CD4-positive, alpha-beta T cell treated with Interleukin-6 for 4 hours (primary cell): ENCODE results near the gene DDI2.
"Not testable (repeated sequence)": the region's sequence is repeated elsewhere in the genome, so short reads cannot be mapped to it uniquely, and the experiment has no call there.

Source experiments
- DNase-seq: peaks from one replicate; pipeline ENCODE4 v3.0.0-alpha.2; 2020; ENCODE audit warnings: mixed read lengths

Gene DDI2

DNA sequence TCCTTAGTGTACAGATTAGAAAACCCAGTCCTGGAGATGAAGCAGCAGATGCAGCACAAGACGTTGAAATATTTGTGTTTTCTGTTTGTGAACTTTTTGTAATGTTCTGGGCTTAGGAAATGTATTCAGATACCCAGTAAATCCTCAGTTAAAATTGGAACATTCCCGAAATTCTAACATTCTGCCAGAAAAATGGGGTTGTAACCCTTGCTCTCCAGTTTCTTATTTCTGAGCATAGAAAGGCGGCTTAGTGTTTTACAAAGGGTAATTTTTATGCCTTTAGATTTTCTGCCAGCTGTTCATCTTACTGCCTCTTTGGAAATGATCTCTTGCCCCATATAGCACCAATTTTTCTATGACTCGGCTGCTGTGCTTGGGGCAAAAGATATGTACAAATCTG lies 20.6 kb downstream of the DDI2 start:
- DNase-seq = no peak

DNA sequence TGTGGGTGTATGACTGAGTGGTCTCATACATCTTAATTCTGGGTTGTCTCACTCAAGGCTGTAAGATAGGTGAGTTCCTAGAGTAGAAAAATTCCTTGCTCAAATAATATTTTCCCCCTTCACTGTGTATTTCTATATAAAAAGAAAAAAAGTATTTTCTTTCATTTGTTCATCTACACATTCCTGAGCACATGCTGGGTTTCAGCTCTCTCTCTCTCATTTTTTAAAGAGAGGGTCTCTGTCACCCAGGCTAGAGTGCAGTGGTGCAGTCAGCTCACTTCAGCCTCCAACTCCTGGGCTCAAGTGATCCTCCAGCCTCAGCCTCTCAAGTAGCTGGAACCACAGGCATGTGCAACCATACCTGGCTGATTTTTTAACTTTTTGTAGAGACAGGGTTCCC lies 22.0 kb downstream of the DDI2 start:
- no peak for DNase-seq

DNA sequence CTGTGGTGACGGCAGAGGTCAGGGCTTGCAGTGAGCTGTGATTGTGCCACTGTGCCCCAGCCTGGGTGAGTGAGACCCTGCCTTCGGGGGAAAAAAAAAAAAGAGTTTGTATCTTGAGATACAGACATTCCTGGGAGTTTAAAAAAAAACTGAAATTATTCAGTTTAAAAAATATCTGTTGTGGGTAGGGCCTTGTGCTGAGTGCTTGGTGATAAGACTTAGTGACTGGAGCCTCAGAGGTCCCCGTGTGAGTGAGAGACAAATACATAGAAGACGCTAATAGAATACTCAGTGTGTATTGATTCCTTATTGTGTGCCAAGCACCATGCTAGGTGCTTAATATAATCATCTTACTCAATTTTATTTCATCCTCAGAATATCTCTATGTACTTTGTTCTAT lies 22.7 kb downstream of the DDI2 start:
- DNase-seq = no peak

DNA sequence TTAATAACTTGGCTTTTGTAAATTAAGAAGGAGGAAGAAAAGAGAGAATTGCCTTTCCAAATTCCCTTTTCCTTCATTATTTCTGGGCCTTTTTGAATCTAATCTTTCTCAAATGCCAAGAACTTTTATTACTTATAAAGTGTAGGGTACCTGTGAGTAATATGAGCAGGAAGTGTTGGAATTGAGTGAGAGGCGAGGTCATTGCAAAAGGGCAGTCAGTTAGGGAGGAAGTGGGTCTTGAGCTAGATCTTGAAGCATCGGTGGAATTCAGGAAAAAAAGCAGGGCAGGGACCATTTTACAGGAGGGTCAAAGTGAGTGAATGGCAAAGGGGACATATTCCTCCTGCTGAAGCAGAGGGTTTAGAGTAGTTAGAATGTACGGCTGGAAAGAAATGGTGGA lies 23.4 kb downstream of the DDI2 start:
- DNase-seq = no peak

DNA sequence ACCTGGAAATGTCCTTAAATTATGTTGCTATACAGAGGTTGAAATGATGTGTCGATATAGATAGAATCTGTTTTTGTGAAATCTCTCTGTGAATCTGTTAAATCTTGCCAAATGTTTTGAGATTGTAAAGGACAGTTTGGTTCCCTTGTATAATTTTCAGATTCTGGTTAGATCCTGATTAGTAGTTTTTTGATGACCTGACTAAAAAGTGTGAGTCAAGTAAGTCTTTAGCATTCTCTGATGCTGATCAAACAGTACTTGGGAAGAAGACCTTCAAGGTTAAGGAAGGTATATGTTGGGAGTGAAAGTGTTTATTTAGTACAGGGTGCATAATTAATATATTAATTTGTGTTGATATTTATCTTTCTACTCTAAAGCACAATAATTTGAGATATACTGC lies 32.7 kb downstream of the DDI2 start:
- no peak for DNase-seq

DNA sequence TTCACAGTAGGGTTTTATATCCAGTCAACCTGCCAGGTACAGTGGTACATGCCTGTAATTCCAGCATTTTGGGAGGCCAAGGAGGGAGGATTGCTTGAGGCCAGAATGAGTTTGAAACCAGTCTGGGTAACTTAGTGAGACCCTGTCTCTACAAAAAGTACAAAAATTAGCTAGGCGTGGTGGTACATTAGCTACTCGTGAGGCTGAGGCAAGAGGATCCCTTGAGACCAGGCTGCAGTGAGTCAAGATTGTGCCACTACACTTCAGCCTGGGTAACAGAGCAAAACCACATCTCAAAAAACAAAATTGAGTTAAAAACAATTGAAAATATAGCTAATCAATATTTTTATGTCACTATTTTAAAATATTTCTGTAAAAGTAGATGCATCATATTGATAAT lies 33.2 kb downstream of the DDI2 start:
- no peak for DNase-seq

DNA sequence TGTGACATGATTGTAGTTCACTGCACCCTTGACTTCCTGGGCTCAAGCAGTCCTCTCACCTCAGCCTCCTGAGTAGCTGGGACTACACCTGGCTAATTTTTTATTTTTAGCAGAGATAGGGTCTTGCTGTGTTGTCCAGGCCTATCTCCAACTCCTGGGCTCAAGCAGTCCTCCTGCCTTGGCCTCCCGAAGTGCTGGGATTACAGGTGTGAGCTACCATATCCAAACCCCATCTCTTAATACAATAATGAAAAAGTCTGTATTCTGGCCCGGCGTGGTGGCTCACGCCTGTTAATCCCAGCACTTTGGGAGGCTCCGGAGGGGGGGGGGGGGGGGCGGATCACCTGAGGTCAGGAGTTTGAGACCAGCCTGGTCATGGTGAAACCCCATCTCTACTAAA lies 34.9 kb downstream of the DDI2 start:
- DNase-seq = not testable (repeated sequence)

DNA sequence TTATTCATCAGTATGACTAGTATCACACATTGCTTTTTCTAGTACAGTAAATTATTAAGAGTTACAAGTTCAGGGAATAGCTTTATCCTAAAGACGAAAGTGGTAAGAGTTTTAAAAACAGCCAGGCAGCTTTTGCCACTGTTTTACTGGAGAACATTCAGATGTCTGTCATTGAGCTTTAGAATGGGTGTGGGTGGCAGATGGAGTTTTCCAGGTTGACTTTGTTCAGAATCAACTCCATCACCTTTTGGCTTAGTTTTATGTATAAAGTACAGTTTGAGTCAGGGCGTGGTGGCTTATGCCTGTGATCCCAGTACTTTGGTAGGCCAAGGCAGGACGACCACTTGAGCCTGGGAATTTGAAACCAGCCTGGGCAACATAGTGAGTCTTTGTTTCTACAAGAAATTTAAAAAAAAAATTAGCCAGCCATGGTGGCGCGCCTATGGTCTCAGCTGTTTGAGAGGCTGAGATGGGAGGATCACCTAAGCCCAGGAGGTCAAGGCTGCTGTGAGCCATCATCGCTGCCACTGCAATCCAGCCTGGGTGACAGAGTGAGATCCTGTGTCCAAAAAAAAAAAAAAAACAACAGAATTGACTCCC lies 36.9 kb downstream of the DDI2 start:
- no peak for DNase-seq

DNA sequence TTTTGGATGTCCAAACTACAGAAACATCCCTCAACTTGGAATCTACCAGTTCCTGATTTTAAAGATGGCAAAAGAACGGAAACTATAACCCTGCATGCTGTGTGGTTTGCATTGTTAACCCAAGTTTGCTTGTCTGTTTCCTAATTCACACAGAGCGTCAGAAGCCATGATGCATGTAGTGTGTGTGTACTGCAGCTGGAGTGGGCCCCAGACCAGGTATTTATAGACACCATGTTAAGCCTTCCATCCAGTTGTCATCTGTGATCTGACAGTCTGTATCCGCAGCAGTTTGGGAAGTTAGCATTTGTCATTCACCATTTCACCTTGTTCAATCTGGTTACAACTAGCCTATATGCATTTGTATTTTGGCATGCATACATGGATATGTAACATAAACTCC lies 39.2 kb downstream of the DDI2 start:
- DNase-seq = no peak

DNA sequence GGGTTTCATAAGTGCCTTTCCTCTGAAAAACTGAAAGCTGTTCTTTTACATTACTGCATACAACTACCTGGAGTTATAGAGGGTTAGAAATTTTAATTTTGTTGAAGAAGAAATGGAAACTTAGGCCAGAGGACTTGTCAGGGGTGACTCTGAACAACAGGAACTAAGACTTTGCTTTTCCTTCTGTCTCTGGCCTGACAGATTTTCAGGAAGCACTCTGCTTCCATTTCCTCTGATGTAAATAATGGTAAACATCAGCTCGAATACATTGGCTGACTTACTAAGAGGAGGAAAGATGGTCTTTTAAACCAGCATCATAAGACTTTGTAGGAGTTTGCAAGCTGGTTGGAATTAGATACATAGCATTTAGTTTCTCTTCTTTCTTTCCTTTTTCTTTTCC lies 39.8 kb downstream of the DDI2 start:
- DNase-seq = no peak

DNA sequence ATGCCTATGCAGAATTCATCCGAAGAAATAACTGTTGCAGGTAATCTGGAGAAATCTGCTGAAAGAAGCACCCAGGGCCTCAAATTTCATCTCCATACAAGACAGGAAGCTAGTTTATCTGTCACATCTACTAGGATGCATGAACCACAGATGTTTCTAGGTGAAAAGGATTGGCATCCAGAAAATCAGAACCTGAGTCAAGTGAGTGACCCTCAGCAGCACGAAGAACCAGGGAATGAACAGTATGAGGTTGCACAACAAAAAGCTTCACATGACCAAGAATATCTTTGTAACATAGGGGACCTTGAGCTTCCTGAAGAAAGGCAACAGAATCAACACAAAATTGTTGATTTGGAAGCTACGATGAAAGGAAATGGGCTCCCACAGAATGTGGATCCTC lies 42.9 kb downstream of the DDI2 start:
- DNase-seq = no peak

DNA sequence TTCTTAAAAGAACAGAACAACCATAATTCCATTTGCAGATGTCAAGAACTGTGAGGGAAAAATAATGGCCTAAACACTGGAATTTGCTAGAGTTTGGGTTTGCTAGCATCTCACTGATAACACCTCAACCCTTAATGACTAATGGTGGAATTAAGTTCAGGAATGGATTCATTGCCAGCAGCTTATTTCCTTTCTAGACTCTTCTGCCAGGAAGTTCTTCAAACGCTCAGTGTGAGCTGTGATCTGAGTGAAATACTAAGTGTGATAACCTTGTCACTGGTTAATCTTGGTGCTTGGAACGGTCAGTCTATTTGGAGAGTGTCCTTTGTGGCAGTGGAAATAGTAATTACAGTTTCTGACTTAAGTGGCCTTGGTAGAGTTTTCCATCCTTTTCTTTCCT lies 45.2 kb downstream of the DDI2 start:
- no peak for DNase-seq

DNA sequence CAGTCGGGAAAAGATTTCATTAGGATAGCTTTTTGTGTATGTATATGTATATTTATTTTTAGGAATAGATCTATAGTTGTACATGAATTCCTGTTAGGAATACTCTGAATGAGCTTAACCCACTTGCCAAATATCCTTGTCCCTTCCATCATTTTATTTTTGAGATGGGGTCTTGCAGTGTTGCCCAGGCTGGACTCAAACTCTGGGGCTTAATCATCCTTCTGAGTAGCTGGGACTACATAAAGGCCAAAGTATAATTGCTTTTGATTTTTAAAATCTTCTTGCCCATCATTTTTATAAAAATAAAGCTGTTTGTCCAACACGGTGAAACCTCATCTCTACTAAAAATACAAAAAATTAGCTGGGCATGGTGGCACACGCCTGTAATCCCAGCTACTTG lies 46.7 kb downstream of the DDI2 start:
- no peak for DNase-seq

DNA sequence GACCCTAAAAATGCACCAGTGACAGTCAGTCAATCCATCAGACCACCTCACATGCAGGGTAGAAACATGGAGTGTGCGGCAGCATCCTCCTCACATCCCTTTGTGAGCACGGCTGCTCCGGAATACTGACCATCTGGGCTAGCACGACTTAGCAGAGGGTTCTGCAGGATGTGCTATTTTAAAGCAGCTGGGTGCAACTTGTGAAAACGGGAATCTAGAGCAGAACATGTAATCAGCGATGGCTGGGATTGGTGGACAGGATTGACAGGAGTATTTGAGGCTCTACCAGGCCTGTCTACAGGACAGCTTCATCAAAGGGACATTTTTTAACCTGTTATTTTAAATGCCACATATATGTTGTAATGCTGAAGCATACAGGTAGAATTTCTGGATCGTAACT lies 50.1 kb downstream of the DDI2 start:
- no peak for DNase-seq

DNA sequence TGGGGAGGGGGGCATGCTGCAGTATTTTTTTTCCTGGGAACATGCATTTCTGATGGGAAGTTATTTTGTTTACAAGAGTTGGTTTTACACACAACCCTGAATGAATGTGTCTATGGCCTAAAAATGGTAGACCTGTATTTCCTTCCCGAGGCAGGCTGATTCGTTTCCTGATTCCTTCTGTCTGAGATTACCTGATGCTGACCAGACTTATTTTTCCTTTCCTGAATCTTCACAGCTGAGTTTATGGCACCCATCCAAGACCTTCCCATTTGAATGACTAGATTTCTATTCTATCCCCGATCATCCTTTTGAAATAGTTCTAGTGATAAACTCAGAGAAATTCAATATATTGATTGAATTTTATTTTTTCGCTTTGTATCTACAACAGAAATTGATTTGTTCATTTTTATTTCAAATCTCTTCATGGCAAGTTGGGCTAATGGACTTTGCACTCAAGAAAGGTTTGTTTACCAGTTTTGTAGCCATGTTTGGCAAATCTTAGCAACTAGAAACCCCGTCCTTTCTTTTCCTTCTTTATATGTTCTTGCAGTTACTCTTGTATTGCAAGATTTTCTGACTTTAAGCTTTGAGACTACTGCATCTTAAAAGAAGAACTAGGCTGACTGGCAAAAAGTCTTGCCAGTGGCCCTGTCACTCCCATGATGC lies 51.0 kb downstream of the DDI2 start:
- DNase-seq = no peak

DNA sequence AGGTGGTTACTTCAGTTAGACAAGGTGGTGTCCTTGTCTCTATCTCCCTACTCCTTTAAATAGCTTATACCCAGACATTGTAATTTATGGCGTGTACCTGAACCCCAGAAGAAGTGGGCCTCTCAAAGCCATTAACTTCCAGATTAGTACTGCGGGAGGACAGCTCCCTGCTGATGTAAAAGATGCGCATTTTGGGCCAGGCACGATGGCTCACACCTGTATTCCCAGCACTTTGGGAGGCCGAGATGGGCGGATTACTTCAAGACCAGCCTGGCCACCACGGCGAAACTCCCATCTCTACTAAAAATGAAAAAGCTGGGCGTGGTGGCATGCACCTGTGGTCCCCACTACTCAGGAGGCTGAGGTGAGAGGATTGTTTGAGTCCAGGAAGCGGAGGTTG lies 51.8 kb downstream of the DDI2 start:
- DNase-seq = no peak

DNA sequence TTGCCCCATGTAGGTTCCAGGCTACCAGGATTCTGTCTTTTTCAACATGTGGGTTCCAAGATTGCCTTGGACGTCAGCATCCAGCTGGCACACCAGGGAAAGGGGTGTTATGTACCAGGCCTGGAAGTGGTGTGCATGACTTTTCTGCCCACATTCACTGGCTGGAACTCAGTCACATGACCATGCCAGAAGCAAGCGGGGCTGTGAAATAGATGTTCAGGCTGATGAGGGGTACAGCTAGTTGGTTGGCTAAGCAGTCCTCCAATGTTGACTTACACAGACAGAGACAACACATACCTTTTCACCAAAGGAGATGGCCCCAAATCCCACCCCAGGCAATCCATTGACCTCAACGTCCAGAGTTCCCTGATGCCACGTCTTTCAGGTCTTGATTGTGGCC lies 52.6 kb downstream of the DDI2 start:
- no peak for DNase-seq

DNA sequence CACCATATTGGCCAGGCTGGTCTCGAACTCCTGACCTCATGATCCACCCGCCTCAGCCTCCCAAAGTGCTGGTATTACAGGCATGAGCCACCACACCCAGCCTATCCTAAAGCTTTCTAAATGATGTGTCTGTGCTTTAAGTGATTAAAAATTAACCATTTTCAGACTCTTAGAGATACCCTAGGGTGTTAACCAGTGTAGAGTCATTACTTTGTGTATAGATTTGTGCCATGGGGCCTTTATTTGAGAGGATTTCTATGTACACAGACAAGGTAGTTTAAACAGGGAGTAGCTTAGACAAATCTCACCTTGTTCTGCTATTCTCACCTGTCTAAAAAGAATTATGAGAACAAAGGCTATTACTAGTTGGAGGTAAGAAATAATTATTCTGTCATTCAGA lies 54.2 kb downstream of the DDI2 start:
- DNase-seq = no peak

DNA sequence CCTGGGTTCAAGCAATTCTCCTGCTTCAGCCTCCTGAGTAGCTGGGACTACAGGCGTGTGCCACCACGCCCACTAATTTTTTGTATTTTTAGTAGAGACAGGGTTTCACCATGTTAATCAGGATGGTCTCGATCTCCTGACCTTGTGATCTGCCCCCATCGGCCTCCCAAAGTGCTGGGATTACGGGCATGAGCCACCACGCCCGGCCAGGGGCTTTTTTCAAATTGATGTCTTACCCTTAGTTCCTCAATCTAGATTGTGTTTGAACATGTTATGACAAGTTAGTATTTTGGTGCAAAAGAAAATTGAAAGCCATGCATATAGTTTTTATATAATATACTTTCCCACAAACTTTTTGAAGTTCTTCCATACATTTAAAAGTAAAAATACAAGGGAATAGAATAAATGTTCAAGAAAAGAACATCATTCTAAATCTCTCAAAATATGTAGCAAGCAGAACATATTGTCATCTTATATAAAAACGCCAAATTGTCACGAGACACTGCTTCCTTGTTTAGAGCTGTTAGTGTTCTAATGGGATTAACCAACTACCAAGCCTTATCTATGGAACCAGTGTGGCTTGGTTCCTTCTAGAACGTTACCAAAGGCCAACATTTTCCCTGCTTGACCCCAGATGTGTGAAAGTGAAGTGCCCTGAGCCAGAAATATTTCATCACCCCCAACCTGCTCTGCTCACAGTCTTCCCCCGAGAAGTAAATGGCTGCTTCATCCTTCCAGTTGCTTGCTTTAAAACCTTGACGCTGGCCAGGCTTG lies 57.3 kb downstream of the DDI2 start:
- DNase-seq = no peak

DNA sequence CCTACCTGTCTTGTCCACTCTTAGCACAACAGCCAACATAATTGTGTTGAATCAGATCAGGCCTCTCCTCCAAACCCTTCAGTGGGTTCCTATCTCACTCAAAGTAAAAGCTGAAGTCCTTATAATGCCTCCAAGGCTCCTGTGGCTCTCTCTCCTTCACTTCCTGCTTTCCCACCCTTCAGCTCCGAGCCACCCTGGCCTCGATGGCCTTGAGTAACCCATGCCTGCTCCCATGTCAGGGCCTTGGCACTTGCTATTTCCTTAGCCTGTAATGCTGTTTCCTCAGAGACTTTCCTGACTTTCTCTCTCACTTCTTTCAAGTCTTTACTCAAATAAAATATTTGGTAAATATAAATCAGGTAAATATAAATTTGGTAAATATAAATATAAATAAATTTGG lies 58.8 kb downstream of the DDI2 start:
- DNase-seq = no peak

DNA sequence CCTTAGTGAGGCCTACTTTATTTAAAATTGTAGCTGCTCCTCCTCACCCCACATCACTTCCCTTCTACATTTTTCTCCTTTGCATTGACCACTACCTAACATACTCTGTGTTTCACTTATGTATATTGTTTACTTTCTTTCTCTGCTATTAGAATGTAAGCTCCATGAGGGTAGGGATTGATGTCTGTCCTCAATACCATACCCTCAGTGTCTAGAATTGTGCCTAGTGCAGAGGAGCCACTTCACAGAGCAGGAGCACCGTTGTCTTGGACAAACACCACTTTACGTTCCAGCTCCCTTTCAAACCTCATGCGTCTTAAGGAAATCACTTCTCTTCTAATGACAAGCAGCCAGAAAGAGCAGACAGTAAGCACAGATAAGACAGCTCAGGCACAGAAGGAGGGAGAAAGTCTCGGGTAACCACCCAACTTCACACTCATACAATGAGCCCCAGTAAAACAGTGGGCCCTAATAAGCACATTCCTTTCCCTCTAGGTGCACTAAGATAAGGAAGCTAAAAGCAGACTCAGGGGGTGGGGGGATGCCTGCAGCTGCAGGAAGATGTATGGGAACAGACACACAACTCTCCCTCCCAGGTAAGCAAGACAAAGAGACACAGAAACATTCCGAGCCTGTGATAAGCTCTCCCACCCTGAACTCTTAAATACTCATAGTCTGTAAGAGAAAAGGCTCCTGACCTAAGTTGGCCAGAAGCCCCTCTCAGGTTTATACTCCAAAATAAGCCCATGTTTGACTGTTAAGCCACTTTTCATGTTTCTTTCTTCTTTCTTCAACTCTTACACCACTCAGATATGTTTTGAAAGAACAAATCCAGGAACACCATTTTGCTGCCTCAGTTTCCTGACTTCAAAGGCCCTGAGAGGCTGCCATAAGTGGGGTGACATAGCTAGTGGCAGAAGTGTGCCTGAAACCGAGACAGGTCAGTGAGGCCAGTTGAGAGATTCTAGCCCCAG lies 59.7 kb downstream of the DDI2 start:
- DNase-seq = no peak

DNA sequence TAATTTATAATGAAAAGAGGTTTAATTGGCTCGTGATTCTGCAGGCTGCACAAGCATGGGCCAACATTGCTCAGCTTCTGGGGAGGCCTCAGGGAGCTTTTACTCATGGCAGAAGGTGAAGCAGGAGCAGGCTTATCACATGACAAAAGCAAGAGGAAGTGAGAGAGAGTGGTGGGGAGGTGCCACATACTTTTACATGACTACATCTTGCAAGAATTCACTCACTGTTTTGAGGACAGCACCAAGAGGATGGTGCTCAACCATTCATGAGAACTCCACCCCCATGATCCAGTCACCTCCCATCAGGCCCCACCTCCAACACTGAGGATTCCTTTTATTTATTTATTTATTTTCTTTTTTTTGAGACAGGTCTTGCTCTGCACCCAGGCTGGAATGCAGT lies 61.3 kb downstream of the DDI2 start:
- no peak for DNase-seq

DNA sequence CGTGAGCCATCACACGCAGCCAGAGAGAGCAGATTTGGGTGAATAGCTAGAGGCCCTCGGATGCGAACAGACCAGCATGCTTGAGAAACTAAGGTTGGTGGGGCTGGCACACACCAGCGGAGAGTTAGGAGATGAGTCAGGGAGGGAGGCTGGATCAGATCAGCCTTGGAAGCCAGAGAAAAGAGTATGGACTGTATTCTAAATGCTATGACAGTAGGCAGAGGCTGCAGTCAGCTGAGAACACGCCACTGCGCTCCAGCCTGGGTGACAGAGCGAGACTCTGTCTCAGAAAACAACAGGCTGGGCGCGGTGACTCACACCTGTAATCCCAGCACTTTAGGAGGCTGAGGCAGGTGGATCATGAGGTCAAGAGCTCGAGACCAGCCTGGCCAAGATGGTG lies 62.9 kb downstream of the DDI2 start:
- DNase-seq = no peak
